Measurements from ENCODE around the gene MOV10.

The MOV10 gene

DNA sequence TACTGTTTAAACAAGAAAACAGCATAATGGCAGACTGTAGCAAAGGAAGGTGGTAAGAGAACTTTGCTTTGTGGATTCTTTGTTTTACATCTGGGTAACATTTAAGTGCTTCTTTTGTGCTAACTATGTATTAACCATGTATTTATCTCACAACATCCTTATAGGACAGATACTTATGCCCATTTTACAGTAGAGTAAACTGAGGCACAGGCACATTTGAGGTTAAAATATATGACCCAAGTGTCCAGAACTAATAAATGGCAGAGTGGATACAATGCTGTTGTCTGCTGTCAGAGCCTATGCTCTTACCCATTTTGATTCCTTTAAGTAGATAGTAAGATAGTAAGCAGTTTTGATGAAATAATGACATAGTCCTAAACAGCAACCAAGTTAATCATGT lies 47.6 kb upstream of the MOV10 start:
- Histone ChIP-seq H2BK120ac (ENCODE audit: low read depth, low read length) (no peak overlapping the region), H3K36me3 (replicated peaks in 1 of 2; ENCODE audit: control insufficient read depth in 2 of 2, insufficient read depth in 2 of 2, low read length in 2 of 2) (peaks cover 1 to 62% of the 10 kb centered on the region in 2 donors), H2BK12ac (ENCODE audit: low read length) (no peak overlapping the region), H4K91ac (ENCODE audit: low read depth, low read length, poor library complexity) (no peak overlapping the region), H3K23ac (ENCODE audit: low read depth, low read length, poor library complexity) (no peak overlapping the region), H3K27ac (replicated peaks; ENCODE audit: low read length) (no peak overlapping the region), H3K4me1 (ENCODE audit: control insufficient read depth in 2 of 2, insufficient read depth in 1 of 2, low read depth in 1 of 2, low read length in 2 of 2) (no peaks in the 10 kb centered on the region), H2BK15ac (ENCODE audit: low read length) (no peak overlapping the region), H2AK5ac (ENCODE audit: low read depth, low read length) (no peak overlapping the region), H3K4me3 (ENCODE audit: low read length in 2 of 2) (no peak overlapping the region), H3K79me1 (ENCODE audit: low read depth, low read length) (peaks cover 7% of the 10 kb centered on the region), H3K27me3 (ENCODE audit: control insufficient read depth in 3 of 3, insufficient read depth in 3 of 3, low read depth in 1 of 3, low read length in 3 of 3) (no peaks in the 10 kb centered on the region), H2AFZ (ENCODE audit: low read length) (no peak overlapping the region), H3K4me2 (ENCODE audit: insufficient read depth, low read length, poor library complexity, severe bottlenecking) (no peak overlapping the region), H4K8ac (ENCODE audit: low read depth, low read length) (no peak overlapping the region), H3K9me3 (replicated peaks in 1 of 2; ENCODE audit: control insufficient read depth in 2 of 2, insufficient read depth in 1 of 2, low read depth in 1 of 2, low read length in 2 of 2) (no peaks in the 10 kb centered on the region), H2BK5ac (ENCODE audit: low read length) (no peak overlapping the region), H3K9ac (ENCODE audit: low read depth, low read length, poor library complexity) (no peak overlapping the region), H3K4ac (ENCODE audit: low read length) (no peak overlapping the region), H3K14ac (ENCODE audit: low read length) (no peak overlapping the region), H3K18ac (ENCODE audit: low read length) (no peak overlapping the region)
- DNase-seq (ENCODE audit: low spot score): no peak

DNA sequence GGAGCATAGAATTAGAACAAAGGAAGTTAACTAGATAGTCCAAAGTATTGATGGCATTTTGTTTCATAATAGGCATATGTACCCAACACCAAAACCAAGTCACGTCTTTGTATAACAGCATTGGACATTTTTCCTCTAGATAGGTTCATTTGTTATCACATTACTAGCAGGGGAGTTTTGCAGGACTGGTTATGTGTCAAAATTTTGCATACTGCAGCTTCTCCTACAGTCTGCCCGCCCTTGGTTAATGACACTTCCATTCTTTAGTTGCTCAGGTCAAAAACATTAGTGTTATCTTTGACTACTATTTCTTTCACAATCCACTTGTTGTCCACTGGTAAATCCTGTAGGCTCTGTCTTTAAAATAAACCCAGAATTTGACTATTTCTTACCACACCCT lies 45.9 kb upstream of the MOV10 start:
- Histone ChIP-seq H2AFZ (ENCODE audit: low read length) (no peak overlapping the region), H2AK5ac (ENCODE audit: low read depth, low read length) (no peak overlapping the region), H3K36me3 (replicated peaks in 1 of 2; ENCODE audit: control insufficient read depth in 2 of 2, insufficient read depth in 2 of 2, low read length in 2 of 2) (peaks cover 1 to 70% of the 10 kb centered on the region in 2 donors), H3K14ac (ENCODE audit: low read length) (no peak overlapping the region), H3K4me1 (ENCODE audit: control insufficient read depth in 2 of 2, insufficient read depth in 1 of 2, low read depth in 1 of 2, low read length in 2 of 2) (no peaks in the 10 kb centered on the region), H3K23ac (ENCODE audit: low read depth, low read length, poor library complexity) (no peak overlapping the region), H3K4me2 (ENCODE audit: insufficient read depth, low read length, poor library complexity, severe bottlenecking) (no peak overlapping the region), H2BK120ac (ENCODE audit: low read depth, low read length) (no peak overlapping the region), H3K18ac (ENCODE audit: low read length) (no peak overlapping the region), H2BK5ac (ENCODE audit: low read length) (no peak overlapping the region), H3K9ac (ENCODE audit: low read depth, low read length, poor library complexity) (no peak overlapping the region), H4K91ac (ENCODE audit: low read depth, low read length, poor library complexity) (no peak overlapping the region), H2BK15ac (ENCODE audit: low read length) (no peak overlapping the region), H4K8ac (ENCODE audit: low read depth, low read length) (no peak overlapping the region), H3K4me3 (ENCODE audit: low read length in 2 of 2) (no peak overlapping the region), H3K79me1 (ENCODE audit: low read depth, low read length) (peaks cover 7% of the 10 kb centered on the region), H2BK12ac (ENCODE audit: low read length) (no peak overlapping the region), H3K9me3 (replicated peaks in 1 of 2; ENCODE audit: control insufficient read depth in 2 of 2, insufficient read depth in 1 of 2, low read depth in 1 of 2, low read length in 2 of 2) (peaks cover 0 to 6% of the 10 kb centered on the region in 2 donors), H3K27ac (replicated peaks; ENCODE audit: low read length) (no peak overlapping the region), H3K4ac (ENCODE audit: low read length) (no peak overlapping the region), H3K27me3 (ENCODE audit: control insufficient read depth in 3 of 3, insufficient read depth in 3 of 3, low read depth in 1 of 3, low read length in 3 of 3) (no peaks in the 10 kb centered on the region)
- no CpG with 5 or more reads among the region's 2 CpGs for WGBS, 2 donors (ENCODE audit: extremely low coverage in 2 of 2, insufficient read length in 2 of 2, insufficient replicate concordance in 1 of 2)
- DNase-seq (ENCODE audit: low spot score): no peak

DNA sequence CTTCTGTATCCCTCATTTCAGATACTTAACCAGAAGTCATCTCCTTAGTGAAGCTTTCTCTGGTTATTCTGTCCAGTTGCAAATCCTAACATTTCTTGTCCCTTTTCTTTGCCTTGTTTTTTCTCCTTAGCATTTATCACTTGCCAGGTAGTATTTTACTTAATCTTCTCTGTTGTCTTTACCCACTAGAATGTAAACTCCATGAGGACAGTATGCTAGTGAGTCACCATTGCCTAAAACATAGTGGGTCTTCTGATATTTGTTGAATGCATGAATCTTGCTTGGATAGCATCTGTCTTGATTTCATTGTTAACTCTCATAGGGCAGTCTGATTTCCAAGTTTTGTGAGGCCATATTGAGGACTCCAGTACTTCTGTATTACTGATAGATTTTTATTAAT lies 45.2 kb upstream of the MOV10 start:
- Histone ChIP-seq H3K36me3 (replicated peaks in 1 of 2; ENCODE audit: control insufficient read depth in 2 of 2, insufficient read depth in 2 of 2, low read length in 2 of 2) (peaks cover 1 to 70% of the 10 kb centered on the region in 2 donors), H3K18ac (ENCODE audit: low read length) (no peak overlapping the region), H2BK12ac (ENCODE audit: low read length) (no peak overlapping the region), H3K14ac (ENCODE audit: low read length) (no peak overlapping the region), H3K4me1 (ENCODE audit: control insufficient read depth in 2 of 2, insufficient read depth in 1 of 2, low read depth in 1 of 2, low read length in 2 of 2) (no peaks in the 10 kb centered on the region), H4K8ac (ENCODE audit: low read depth, low read length) (no peak overlapping the region), H3K23ac (ENCODE audit: low read depth, low read length, poor library complexity) (no peak overlapping the region), H3K9ac (ENCODE audit: low read depth, low read length, poor library complexity) (no peak overlapping the region), H3K27me3 (ENCODE audit: control insufficient read depth in 3 of 3, insufficient read depth in 3 of 3, low read depth in 1 of 3, low read length in 3 of 3) (no peaks in the 10 kb centered on the region), H3K79me1 (ENCODE audit: low read depth, low read length) (peaks cover 7% of the 10 kb centered on the region), H3K27ac (replicated peaks; ENCODE audit: low read length) (no peak overlapping the region), H2AFZ (ENCODE audit: low read length) (no peak overlapping the region), H2BK120ac (ENCODE audit: low read depth, low read length) (no peak overlapping the region), H3K4me3 (ENCODE audit: low read length in 2 of 2) (no peak overlapping the region), H3K4ac (ENCODE audit: low read length) (no peak overlapping the region), H3K4me2 (ENCODE audit: insufficient read depth, low read length, poor library complexity, severe bottlenecking) (no peak overlapping the region), H2BK15ac (ENCODE audit: low read length) (no peak overlapping the region), H3K9me3 (replicated peaks in 1 of 2; ENCODE audit: control insufficient read depth in 2 of 2, insufficient read depth in 1 of 2, low read depth in 1 of 2, low read length in 2 of 2) (peaks cover 0 to 8% of the 10 kb centered on the region in 2 donors), H2AK5ac (ENCODE audit: low read depth, low read length) (no peak overlapping the region), H2BK5ac (ENCODE audit: low read length) (no peak overlapping the region), H4K91ac (ENCODE audit: low read depth, low read length, poor library complexity) (no peak overlapping the region)
- DNase-seq (ENCODE audit: low spot score): no peak

DNA sequence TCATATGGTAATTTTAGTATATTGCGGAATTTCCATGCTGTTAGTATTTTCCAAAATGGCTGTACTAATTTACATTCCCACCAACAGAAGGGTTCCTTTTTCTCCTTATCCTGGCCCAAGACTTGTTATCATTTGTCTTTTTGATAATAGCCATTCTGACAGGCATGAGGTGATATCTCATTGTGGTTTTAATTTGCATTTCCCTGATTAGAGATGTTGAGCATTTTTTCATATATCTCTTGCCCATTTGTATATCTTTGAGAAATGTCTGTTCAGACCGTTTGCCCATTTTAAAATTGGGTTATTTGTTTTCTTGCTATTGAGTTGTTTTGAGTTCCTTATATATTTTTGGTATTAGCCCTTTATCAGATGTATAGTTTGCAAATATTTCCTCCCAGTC lies 40.8 kb upstream of the MOV10 start:
- no peak overlapping the region for H3K9ac ChIP-seq (ENCODE audit: low read depth, low read length, poor library complexity)
- no peak overlapping the region for H2AK5ac ChIP-seq (ENCODE audit: low read depth, low read length)
- H3K4me2 ChIP-seq (ENCODE audit: insufficient read depth, low read length, poor library complexity, severe bottlenecking): no peak overlapping the region
- H3K14ac ChIP-seq (ENCODE audit: low read length): no peak overlapping the region
- peaks cover 4% of the 10 kb centered on the region for H3K79me1 ChIP-seq (ENCODE audit: low read depth, low read length)
- no peak overlapping the region for H3K4me3 ChIP-seq (ENCODE audit: low read length in 2 of 2)
- no peak overlapping the region for H4K8ac ChIP-seq (ENCODE audit: low read depth, low read length)
- H3K9me3 ChIP-seq (replicated peaks in 1 of 2; ENCODE audit: control insufficient read depth in 2 of 2, insufficient read depth in 1 of 2, low read depth in 1 of 2, low read length in 2 of 2): peaks cover 0 to 8% of the 10 kb centered on the region in 2 donors
- no peaks in the 10 kb centered on the region for H3K27me3 ChIP-seq (ENCODE audit: control insufficient read depth in 3 of 3, insufficient read depth in 3 of 3, low read depth in 1 of 3, low read length in 3 of 3)
- H3K18ac ChIP-seq (ENCODE audit: low read length): no peak overlapping the region
- H2BK15ac ChIP-seq (ENCODE audit: low read length): no peak overlapping the region
- no peak overlapping the region for H3K4ac ChIP-seq (ENCODE audit: low read length)
- H3K36me3 ChIP-seq (replicated peaks in 1 of 2; ENCODE audit: control insufficient read depth in 2 of 2, insufficient read depth in 2 of 2, low read length in 2 of 2): peaks cover 0 to 48% of the 10 kb centered on the region in 2 donors
- DNase-seq (ENCODE audit: low spot score): no peak
- no peak overlapping the region for H2BK12ac ChIP-seq (ENCODE audit: low read length)
- WGBS, 2 donors (ENCODE audit: extremely low coverage in 2 of 2, insufficient read length in 2 of 2, insufficient replicate concordance in 1 of 2): no CpG with 5 or more reads among the region's 2 CpGs
- no peak overlapping the region for H3K27ac ChIP-seq (replicated peaks; ENCODE audit: low read length)
- no peak overlapping the region for H3K23ac ChIP-seq (ENCODE audit: low read depth, low read length, poor library complexity)
- no peaks in the 10 kb centered on the region for H3K4me1 ChIP-seq (ENCODE audit: control insufficient read depth in 2 of 2, insufficient read depth in 1 of 2, low read depth in 1 of 2, low read length in 2 of 2)
- no peak overlapping the region for H2BK120ac ChIP-seq (ENCODE audit: low read depth, low read length)
- H2BK5ac ChIP-seq (ENCODE audit: low read length): no peak overlapping the region
- H4K91ac ChIP-seq (ENCODE audit: low read depth, low read length, poor library complexity): no peak overlapping the region
- no peak overlapping the region for H2AFZ ChIP-seq (ENCODE audit: low read length)
